IMR-90 (cell line): Measurements from ENCODE around the gene POLA2.

ENCODE experiments used
- CEBPB ChIP-seq: IDR thresholded peaks from 2 replicates; pipeline ENCODE4 v1.6.1; 2012; ENCODE audit warnings: low read depth, low read length, improper control_type of control experiment
- CTCF ChIP-seq: conservative IDR thresholded peaks from 2 replicates; pipeline ENCODE4 v1.5.1; 2012; ENCODE audit warnings: mild to moderate bottlenecking, low read depth, low read length, improper control_type of control experiment
- ELK1 ChIP-seq: fragments of 150-350 bp; IDR thresholded peaks from 2 replicates; pipeline ENCODE4 v1.6.1; 2016; ENCODE audit warnings: low read depth, mild to moderate bottlenecking, low read length, moderate library complexity, borderline replicate concordance
- MXI1 ChIP-seq: IDR thresholded peaks from 2 replicates; pipeline ENCODE4 v1.6.1; 2012; ENCODE audit warnings: low read depth, mild to moderate bottlenecking, low read length, moderate library complexity, borderline replicate concordance
- NFE2L2 ChIP-seq: fragments of 150-350 bp; IDR thresholded peaks from 2 replicates; pipeline ENCODE4 v1.6.1; 2016; ENCODE audit warnings: low read depth, mild to moderate bottlenecking, low read length
- POLR2A ChIP-seq: IDR thresholded peaks from 2 replicates; pipeline ENCODE4 v1.6.1; 2012; ENCODE audit warnings: mild to moderate bottlenecking, low read depth, low read length
- RCOR1 ChIP-seq: IDR thresholded peaks from 2 replicates; pipeline ENCODE4 v1.6.1; 2012; ENCODE audit warnings: mild to moderate bottlenecking, low read length, improper control_type of control experiment; ENCODE audit not compliant: insufficient replicate concordance
- USF2 ChIP-seq: fragments of 150-350 bp; IDR thresholded peaks from 2 replicates; pipeline ENCODE4 v1.6.1; 2017; ENCODE audit warnings: mild to moderate bottlenecking, antibody characterized with exemption, low read length, low read depth

GRCh38 chr11:65338676-65339075 is 76.9 kb downstream of the POLA2 start:
- no peak for TF ChIP-seq POLR2A
- TF ChIP-seq CTCF: no peak
- no peak for TF ChIP-seq NFE2L2
- no peak for TF ChIP-seq CEBPB
- TF ChIP-seq MXI1: no peak
- no peak for TF ChIP-seq ELK1
- TF ChIP-seq RCOR1: no peak
- TF ChIP-seq USF2: no peak
